Embryonic facial prominence (tissue), 1 donor: ENCODE measurements around the gene DNAH9.

Experiments used
- DNase-seq: peaks from one replicate; pipeline ENCODE4 v3.0.0-alpha.2; 2016; ENCODE audit errors: extremely low spot score

The DNAH9 gene

GRCh38 chr17:11980813-11981212, 382.5 kb downstream of the DNAH9 start:
- no peak for DNase-seq

GRCh38 chr17:11981862-11982261, 383.6 kb downstream of the DNAH9 start:
- no peak for DNase-seq

- no peak for DNase-seq
Observed at GRCh38 chr17:11986179-11986941, 388.1 kb downstream of the DNAH9 start.

GRCh38 chr17:11986942-11987329, 388.7 kb downstream of the DNAH9 start:
- peak; percentile 36 for DNase-seq

- no peak for DNase-seq
Observed at GRCh38 chr17:11990363-11990983, 392.2 kb downstream of the DNAH9 start.

- DNase-seq = no peak
Observed at GRCh38 chr17:11991461-11991860, 393.2 kb downstream of the DNAH9 start.

GRCh38 chr17:11996722-11997146, 398.5 kb downstream of the DNAH9 start:
- DNase-seq = no peak

- DNase-seq = peak; percentile 94
Observed at GRCh38 chr17:11997147-11997971, 399.1 kb downstream of the DNAH9 start, which contains the start of gene ZNF18. Gene ZNF18 (minus strand): TSS chr17:11997475. CDS start chr17:11992829, 4,646 bp downstream.

- no peak for DNase-seq
Observed at GRCh38 chr17:11997972-11998233, 399.6 kb downstream of the DNAH9 start.

GRCh38 chr17:11999696-12000095, 401.4 kb downstream of the DNAH9 start:
- no peak for DNase-seq

GRCh38 chr17:12007466-12007865, 409.2 kb downstream of the DNAH9 start:
- no peak for DNase-seq
